ENCODE data around the gene UPF1.

The UPF1 gene

DNA sequence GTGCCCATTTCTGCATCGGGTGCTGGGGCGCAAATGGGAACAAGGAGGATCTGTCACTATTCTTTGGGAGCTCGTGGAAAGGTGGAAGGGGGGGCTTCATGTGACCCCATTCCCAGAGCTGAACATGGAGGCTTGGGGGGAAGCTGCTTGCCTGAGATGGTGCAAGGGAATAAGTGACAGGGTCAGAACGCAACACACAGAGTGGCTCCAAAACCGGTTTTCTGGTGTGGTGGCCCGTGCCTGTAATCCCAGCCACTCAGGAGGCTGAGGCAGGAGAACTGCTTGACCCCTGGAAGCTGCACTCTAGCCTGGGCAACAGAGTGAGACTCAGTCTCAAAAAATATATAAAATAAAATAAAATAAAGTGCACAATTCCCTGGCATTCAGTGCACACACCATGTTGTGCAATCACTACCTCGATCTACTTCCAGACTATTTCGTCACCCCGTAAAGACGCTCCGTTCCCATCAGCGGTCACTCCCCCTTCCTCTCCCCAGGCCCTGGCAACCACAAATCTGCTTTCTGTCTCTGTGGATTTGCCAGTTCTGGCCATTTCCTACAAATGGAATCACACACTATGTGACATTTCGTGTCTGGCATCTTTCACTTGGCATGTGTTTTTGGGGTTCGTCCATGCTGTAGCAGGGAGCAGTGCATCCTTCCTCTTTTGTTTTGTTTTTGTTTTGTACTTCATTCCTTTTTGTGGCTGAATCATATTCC, 22.4 kb upstream of the UPF1 start:
- TF ChIP-seq GATA3 (IDR thresholded peaks at IDR 0.05; ENCODE audit: low read depth, low read length) (no peak), GATA2 (IDR thresholded peaks at IDR 0.05; ENCODE audit: low read depth, low read length) (no peak)

GRCh38 chr19:18814063-18814462, 17.7 kb upstream of the UPF1 start:
- TF ChIP-seq GATA2 (IDR thresholded peaks at IDR 0.05; ENCODE audit: low read depth, low read length): no peak
- TF ChIP-seq GATA3 (IDR thresholded peaks at IDR 0.05; ENCODE audit: low read depth, low read length): no peak

DNA sequence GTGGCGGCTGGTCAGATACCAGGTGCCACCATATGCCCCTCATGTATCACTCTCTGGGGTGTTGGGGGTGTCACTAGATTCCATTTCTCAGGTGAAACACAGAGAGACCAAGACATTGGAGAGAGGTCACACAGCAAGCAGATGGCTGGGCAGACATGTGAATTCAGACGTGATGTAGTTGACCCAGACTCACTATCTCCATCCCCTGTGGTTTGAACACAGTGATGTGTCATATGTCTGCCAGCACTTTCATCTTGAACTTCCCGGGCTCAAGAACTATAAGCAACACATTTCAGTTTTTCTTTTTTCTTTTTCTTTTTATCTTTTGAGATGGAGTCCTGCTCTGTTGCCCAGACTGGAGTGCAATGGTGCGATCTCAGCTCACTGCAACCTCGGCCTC, 16.1 kb upstream of the UPF1 start:
- TF ChIP-seq GATA2 (IDR thresholded peaks at IDR 0.05; ENCODE audit: low read depth, low read length): no peak
- TF ChIP-seq GATA3 (IDR thresholded peaks at IDR 0.05; ENCODE audit: low read depth, low read length): no peak

DNA sequence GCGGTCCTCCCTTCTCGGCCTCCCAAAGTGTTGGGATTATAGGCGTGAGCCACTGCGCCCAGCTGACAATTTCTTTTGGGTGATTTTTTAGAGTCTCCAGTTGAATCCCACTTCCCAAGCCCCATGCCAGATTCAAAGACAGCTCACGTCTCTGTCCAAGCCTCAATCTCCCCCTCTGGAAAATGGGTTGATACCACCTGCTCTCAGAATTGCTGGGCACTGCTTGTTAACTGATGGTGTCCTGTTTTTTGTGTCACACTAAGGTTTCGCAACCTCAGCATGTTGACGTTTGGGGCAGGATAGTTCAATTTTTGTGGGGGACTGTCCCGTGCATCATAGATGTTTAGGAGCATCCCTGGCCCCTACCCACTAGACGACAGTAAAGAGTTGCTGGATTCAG, 14.2 kb upstream of the UPF1 start:
- TF ChIP-seq GATA3 (IDR thresholded peaks at IDR 0.05; ENCODE audit: low read depth, low read length): no peak
- TF ChIP-seq GATA2 (IDR thresholded peaks at IDR 0.05; ENCODE audit: low read depth, low read length): no peak

DNA sequence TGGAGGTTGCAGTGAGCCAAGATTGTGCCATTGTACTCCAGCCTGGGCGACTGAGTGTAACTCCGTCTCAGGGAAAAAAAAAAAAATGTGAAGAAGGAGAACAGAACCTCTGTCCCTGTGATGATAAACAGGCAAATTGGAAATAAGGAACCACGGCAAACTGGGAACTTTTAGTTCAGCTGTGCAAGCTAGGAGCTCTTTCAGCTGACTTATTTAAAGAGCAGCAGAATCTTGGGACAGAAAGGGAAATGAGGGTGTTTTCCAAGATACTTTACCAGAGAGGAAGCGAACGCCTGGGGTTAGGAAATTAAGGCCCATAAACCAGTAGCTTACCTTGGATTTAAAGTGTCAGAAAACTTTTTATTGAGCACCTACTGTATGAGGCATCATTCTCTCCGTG, 3.0 kb upstream of the UPF1 start:
- no peak for TF ChIP-seq GATA2 (IDR thresholded peaks at IDR 0.05; ENCODE audit: low read depth, low read length)
- TF ChIP-seq GATA3 (IDR thresholded peaks at IDR 0.05; ENCODE audit: low read depth, low read length): no peak

GRCh38 chr19:18830488-18830887, 1.3 kb upstream of the UPF1 start:
- no peak for TF ChIP-seq GATA3 (IDR thresholded peaks at IDR 0.05; ENCODE audit: low read depth, low read length)
- no peak for TF ChIP-seq GATA2 (IDR thresholded peaks at IDR 0.05; ENCODE audit: low read depth, low read length)

- TF ChIP-seq GATA3 (IDR thresholded peaks at IDR 0.05; ENCODE audit: low read depth, low read length) (no peak), GATA2 (IDR thresholded peaks at IDR 0.05; ENCODE audit: low read depth, low read length) (no peak)
Observed at GRCh38 chr19:18832306-18833140, 764 bp downstream of the UPF1 start.

GRCh38 chr19:18833141-18833476, 1.4 kb downstream of the UPF1 start:
- TF ChIP-seq GATA3 (IDR thresholded peaks at IDR 0.05; ENCODE audit: low read depth, low read length) (no peak), GATA2 (IDR thresholded peaks at IDR 0.05; ENCODE audit: low read depth, low read length) (no peak)

DNA sequence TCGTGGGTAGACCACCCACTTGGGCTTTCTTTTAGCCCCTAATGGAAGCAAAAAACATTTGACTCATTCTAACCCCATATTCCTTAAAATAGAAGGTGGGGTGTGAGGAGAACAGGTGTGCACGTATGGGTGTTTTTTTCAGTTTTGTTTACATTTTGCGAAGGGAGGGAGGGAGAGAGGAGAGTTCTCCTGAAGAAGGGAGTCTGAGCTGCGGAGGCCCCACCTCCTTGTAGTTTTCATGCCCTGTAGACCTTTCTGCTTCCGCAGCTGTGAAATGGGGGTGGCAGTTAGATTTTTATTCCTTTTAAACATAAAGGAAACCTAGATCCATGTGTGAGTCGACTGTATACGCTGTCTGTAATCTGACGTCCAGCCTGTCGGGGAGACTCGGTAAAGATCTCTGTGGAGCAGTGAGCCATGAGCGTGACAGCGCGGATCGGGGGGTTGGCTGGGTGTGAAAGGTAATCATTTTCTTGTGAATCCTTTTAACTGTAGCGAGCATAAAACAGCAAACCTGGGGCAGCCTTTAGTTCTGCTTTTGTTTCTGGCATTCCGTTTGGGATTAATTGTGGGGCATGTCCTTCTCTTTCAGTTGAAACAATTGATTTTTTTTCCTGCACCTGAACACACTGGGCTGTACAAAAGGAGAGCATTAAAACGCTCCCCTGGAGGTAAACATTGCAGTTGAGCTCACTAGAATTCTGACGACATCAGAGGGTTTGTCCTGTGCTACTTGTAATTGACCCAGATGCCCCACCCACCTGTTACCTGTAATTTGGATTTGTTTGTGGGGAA, 2.3 kb downstream of the UPF1 start:
- TF ChIP-seq GATA3 (IDR thresholded peaks at IDR 0.05; ENCODE audit: low read depth, low read length) (no peak), GATA2 (IDR thresholded peaks at IDR 0.05; ENCODE audit: low read depth, low read length) (no peak)

- no peak for TF ChIP-seq GATA2 (IDR thresholded peaks at IDR 0.05; ENCODE audit: low read depth, low read length)
- TF ChIP-seq GATA3 (IDR thresholded peaks at IDR 0.05; ENCODE audit: low read depth, low read length): no peak
Observed at GRCh38 chr19:18834644-18834984, 2.9 kb downstream of the UPF1 start.

- TF ChIP-seq GATA2 (IDR thresholded peaks at IDR 0.05; ENCODE audit: low read depth, low read length) (no peak), GATA3 (IDR thresholded peaks at IDR 0.05; ENCODE audit: low read depth, low read length) (no peak)
Observed at GRCh38 chr19:18839465-18840287, 7.9 kb downstream of the UPF1 start.

- TF ChIP-seq GATA2 (IDR thresholded peaks at IDR 0.05; ENCODE audit: low read depth, low read length) (no peak), GATA3 (IDR thresholded peaks at IDR 0.05; ENCODE audit: low read depth, low read length) (no peak)
Observed at GRCh38 chr19:18840288-18841267, 8.8 kb downstream of the UPF1 start.

DNA sequence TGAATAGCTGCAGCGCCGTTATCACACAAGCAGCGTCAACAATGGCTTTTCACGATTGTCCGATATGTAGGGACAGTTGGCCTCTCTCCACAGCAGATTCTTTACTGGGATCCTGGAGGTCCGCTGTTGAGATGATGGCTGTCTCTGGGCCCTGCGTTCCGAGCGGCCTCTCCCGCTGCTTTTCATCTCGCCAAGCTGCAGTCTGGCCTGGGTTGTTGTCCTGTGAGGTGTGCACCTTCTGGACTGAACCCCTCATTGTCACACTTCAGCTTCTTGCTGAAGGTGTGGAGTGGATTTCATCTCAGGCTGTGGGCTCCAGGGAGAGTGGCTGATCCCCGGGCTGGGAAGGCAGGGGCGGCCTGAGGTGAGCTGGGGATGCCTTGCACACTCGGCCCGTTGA, 9.6 kb downstream of the UPF1 start:
- TF ChIP-seq GATA2 (IDR thresholded peaks at IDR 0.05; ENCODE audit: low read depth, low read length): no peak
- no peak for TF ChIP-seq GATA3 (IDR thresholded peaks at IDR 0.05; ENCODE audit: low read depth, low read length)
